HG03571 (cell line): ENCODE measurements around the gene ACACA.
A peak's percentile ranks its signal among the peaks of the same experiment; 100 is the strongest.
"Not testable (repeated sequence)": the region's sequence is repeated elsewhere in the genome, so short reads cannot be mapped to it uniquely, and the experiment has no call there.

Experiments
- ATAC-seq: cut with Tn5 transposase; IDR thresholded peaks from one replicate; pipeline ENCODE4 v1.9.1; 2021; ENCODE audit not compliant: unreplicated experiment

The ACACA gene

DNA sequence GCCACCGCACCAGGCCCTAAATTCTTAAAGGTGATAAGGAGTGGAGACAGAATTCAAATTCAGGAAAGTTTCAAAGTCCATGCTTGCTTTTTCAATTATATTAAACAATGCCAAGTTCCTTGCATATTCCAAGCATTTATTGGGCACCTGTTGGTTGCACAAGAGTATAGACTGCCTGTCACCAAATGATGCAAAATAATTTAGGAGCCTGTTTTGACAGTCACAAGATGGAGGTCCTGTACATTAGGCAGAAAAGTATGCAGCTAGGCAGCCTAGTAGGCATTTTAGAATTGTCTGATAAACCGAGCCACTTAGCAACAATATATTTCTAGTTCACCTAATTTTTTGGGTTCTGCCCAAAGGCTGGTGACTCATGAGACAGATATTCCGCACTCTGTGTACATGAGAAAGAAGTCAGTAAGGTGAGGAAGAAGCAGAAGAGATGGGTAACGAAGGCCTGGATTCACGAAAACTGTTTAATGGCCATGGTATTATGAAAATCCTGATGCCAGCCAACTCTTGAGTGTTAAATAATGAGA, 7.3 kb downstream of the ACACA start:
- ATAC-seq, result no peak

DNA sequence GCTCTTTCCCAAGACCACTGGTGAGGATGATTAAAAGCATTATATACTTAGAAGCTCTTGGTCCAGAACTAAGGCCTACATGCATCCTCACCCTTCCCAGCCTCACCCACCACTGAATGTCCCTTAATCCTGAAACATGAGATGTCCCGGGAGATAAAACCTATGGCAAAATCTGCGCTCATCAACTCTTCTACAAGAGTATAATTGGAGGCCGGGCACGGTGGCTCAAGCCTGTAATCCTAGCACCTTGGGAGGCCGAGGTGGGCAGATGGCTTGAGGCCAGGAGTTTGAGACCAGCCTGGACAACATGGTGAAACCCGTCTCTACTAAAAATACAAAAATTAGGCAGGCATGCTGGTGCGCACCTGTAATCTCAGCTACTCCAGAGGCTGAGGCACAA, 13.3 kb downstream of the ACACA start:
- ATAC-seq, result no peak

DNA sequence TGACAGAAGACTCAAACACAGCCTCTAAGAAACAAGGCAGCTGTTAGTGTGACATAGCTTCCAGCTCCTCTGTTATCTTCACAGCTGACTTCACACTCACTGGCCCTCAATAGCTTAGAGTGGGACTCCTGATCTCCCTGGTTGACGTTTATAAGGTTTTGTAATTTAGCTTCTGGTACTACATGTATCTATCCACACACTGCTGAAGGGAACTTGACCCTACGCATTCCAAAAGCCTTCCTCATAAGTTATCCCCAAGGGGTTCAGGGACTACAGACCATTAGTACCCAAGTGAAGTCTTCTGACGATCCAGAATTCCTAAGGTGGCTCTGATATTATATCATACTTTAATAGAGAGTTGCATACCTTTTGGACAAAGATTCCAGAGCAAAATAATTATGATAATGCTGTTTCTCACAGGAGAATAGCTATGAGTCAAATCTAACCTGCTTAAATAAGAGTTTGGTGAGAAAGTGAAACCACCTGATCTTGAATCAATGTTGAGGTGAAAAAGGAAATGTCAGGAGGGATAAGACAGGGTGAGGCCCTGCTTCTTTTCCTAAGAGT, 14.5 kb downstream of the ACACA start:
- no peak for ATAC-seq

DNA sequence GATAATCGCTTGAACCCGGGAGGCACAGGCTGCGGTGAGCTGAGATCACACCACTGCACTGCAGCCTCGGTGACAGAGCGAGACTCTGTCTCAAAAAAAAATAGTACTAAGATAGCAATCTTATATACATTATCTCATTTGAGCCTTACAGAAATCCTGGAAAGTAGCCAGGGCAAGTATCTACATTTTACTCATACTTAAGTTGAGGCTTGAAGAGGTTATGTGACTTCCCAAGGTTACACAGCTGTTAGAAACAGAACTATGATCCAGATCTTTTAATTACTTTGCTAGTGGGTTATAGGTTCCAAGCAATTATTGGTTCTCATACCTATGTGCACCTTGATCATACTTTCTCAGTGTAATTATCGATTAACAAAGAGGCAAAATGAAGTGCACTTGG, 15.5 kb downstream of the ACACA start:
- ATAC-seq, result no peak

DNA sequence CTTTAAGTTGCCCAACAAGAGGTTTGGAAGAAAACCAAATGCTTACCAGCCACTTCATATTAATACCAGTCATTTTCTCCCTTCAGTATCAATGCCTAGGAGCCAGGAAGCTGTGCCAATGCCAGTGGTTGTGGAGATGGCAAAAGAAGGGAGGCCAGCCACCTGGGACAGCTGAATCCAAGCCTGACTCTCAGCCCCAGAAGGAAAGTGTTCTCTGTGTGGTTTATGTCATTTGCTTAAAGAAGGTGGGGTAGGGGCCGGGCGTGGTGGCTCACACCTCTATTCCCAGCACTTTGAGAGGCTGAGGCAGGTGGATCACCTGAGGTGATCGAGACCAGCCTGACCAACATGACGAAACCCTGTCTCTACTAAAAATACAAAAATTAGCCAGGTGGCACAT, 17.5 kb downstream of the ACACA start:
- ATAC-seq, result no peak

DNA sequence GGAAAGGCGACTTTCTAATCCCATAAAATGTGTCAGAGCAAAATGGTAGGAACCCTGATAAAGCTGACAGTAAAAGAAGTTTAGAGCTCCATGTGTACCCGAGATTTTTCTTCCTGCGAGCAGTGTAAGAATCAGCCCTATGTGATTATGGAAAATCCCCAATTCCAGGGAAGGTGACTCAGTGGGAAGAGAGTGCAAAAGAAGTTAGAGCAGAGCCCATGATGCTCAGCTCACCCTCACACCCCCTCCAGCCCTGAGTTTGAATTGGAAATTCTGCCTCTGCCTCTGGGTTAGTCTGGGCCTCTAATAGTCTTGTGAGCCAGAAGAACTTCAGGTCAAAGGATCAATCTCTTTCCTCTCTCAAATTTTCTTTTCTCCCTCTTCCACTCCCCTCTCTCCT, 18.4 kb downstream of the ACACA start:
- ATAC-seq, result no peak

DNA sequence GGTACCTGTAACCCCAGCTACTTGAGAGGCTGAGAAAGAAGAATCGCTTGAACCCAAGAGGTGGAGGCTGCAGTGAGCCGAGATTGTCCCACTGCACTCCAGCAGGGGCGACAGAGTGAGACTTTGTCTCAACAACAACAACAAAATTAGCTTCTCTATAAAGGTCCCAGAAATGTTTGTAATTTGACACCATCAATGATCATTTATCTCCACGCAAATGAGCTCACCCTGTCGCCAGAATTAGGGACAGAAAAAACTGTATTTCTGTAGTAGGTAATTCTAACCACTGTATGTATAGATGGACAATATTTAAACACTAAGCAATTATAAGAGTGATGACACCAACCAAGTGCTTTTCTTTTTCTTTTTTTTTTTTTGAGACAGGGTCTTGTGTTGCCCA, 20.2 kb downstream of the ACACA start:
- no peak for ATAC-seq

DNA sequence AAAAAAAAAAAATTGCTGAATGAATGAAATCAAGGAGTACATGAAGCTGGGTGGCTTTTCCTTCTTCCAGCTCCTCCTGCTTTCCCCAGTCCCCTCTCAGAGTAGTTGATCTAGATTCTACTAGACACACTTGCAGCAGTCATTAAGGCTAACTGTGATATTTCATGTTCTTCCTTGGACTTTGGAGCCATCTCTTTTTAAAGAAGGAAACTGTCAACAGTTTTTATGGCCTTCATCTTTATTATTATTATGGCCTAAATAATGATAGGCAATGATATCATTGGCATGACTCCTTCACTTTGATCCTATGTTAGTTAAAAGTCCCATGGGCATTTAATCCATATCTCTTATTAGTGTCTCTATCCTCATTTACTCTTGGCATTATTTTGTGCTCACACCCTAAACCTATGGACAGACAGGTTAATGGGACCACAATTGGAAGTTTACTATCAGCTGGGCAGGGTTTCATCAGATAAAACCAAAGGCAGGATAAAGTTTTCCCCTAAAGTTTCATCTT, 21.1 kb downstream of the ACACA start:
- ATAC-seq, result no peak

DNA sequence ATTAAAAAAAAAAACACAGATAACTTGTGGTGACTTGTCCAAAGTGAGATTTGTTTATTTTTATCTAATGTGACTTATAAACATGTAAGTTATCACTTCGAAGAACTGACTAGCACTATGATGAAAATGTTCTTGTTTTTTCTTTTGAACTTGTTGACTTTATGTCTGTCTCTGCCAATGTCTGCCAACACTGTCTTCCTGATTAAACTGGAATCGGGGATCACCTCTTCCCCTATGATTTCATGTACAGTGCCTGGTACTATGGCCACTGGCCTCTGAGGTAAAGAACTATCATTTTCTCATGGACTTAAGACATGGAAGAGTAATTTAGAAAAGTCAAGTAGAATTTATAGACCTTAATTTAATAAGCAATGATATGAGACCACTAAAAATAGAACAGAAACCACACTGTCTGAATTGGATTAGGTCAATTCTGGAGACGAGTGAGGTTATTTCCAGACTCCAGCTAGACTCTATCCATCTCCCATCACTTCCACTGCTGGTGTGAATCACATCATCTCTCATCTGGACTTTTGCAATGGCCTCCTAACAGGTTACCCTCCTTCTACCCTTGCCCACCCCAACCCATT, 22.0 kb downstream of the ACACA start:
- no peak for ATAC-seq

DNA sequence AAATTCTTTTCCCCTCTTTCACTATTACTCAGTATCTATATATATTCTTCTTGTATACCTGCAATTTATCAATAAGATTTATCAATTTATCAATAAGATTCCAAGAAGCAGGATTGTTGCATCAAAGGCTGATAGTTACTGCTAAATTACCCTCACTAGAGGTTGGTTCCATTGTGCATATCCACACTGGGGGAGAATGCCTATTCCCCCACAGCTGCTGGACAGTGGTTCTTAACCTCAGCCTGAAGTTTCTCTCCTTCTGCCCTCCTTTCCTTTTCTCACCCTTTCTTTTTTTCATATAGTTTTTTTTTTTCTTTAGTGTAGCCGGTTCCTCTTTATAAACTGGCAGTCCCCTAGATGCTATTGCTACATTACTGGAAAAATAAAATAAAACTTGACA, 24.6 kb downstream of the ACACA start:
- no peak for ATAC-seq

DNA sequence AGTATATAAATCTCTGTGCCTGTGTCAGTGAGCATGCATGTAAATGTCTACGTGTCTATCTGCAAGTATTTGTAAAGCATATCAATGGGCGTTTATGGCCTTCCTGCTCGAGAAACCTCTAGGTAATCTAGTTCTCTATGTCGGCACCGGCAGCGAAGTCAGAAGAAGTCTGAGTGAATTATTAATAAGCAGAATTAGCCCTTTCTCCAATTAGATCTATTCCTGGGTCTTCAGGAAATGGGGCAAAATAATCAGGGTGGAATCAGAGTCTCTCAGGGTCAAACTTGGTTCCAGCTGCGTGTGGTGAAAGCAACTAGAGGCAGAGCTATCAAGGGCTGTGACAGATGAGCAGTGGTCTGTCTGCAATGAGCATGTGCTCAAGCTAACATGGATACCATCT, 30.9 kb downstream of the ACACA start, which contains the start of gene C17orf78:
Gene C17orf78 (plus strand): TSS at position 280 of the 400 bp plus-strand sequence. CDS start 108 bp downstream, at position 388.
- ATAC-seq, result no peak

DNA sequence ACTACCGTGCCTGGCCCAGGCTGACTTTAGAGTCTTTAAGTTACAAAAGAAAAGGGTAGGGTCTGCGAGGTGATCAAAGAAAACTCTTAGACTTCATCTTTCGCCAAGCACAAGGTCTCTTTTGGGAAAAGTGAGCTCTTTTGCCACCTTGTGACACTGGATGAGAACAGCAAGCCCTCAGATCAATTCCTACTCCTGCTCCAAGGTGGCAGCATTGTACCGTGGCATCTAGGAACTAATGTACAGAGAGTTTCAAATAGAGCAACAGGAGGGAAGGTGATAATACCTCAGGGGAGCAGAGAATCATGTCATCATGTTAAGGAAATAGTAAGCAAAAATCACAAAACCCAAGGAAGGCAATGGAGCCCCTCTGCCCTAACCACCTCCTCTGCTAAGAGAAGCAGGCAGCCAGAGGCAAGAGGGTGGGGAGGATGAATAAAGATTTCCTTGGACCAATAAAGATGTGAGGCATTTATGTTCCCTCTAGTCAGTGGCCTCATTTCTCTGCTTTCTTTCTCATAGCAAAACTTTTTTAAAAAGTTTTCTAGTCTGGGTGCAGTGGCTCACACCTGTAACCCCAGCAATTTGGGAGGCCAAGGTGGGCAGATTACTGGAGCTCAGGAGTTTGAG, 33.0 kb downstream of the ACACA start:
- no peak for ATAC-seq

DNA sequence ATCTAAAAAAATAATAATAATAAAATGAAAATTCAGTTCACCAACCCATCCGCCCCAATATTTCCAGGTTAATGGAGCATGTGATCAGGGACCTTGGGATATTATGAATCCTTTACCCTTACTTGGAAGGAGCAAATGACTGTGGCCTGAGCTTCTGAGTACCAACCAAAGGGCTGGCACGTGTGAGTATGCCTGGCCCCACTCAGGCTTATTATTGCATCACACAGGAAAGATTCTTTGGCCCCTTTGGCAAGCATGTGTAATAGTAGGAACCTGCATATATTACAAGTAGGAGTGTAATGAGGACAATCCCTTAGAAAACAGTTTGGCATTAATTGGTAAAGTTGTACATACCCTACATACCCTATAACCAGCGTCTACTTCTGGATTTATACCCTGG, 38.1 kb downstream of the ACACA start:
- no peak for ATAC-seq

DNA sequence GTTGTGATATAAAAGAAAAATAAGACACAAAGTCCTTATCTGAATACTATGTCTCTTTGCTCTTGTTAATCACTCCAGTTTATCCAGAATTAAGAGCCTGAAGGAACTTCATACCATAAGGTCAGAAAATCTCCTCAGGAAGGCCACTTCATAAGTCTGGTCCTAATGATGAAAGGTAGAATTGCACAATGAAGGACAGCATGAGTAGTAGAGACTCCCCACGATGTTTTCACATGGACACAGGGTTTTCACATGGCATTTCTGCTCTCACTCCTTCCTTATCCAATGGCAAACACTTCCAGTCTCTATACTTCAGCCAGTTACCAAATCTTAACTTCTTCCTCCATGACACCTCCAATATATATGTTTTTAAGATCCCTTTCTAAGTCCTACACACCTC, 41.0 kb downstream of the ACACA start:
- no peak for ATAC-seq

DNA sequence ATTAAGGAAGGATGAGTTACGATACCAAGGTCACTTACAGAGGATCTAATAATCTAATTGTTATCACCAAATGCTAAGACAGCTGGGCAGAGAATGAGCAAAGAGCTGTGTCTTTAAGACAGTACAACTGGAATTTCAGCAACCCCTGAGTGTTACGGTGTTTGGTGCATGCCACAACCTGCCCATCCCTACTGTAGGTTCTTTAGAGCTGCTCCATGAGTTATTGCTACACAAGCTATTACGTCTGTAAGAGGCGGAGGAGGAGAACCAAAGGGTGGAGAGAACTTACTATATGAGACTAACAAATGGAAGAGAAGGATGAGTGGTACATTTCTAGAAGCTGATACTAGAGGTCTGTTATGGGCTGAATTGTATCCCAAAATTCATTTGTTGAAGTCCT, 45.1 kb downstream of the ACACA start:
- ATAC-seq, result no peak

DNA sequence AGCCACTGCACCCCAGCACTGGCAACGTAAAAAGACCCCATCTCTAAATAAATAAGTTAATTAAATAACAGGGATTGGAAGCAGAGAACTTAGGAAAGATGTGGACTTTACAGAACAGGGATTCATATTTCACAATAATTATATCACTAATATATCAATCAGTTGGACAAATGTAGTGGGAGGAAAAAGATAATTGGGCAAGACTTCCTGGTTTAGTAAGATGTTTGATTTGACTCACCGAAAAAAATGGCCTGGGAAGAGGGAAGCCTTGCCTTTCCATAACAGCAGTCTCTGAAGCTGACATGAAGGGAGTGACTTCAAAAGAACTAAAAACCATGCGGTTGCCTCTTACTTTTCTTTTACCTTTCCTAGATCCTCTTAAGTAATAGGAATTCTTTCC, 46.0 kb downstream of the ACACA start:
- no peak for ATAC-seq

DNA sequence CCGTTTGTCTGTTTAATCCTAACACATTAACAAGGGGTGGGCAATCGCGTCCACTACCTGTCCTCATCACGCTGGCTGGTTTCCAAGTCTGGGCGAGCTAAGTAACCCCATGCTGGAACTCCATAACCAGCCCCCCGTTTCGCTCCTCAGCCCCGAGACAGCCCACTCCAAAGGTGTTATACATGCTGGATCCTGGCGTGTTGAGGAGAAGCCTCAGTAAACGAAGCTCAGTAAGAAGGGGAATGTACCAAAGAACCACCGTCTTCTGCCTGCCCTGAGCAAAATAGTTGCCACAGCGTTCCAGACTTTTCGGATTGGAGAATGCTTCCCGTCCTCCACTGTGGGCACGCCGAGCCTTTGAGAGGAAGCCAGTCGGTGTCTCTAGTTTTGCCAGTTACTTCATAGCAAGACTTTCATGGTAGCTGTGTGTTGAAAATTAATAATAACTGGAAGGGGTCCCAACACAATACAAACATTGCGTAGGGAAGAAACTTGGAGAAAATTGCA, 46.9 kb downstream of the ACACA start:
- no peak for ATAC-seq

DNA sequence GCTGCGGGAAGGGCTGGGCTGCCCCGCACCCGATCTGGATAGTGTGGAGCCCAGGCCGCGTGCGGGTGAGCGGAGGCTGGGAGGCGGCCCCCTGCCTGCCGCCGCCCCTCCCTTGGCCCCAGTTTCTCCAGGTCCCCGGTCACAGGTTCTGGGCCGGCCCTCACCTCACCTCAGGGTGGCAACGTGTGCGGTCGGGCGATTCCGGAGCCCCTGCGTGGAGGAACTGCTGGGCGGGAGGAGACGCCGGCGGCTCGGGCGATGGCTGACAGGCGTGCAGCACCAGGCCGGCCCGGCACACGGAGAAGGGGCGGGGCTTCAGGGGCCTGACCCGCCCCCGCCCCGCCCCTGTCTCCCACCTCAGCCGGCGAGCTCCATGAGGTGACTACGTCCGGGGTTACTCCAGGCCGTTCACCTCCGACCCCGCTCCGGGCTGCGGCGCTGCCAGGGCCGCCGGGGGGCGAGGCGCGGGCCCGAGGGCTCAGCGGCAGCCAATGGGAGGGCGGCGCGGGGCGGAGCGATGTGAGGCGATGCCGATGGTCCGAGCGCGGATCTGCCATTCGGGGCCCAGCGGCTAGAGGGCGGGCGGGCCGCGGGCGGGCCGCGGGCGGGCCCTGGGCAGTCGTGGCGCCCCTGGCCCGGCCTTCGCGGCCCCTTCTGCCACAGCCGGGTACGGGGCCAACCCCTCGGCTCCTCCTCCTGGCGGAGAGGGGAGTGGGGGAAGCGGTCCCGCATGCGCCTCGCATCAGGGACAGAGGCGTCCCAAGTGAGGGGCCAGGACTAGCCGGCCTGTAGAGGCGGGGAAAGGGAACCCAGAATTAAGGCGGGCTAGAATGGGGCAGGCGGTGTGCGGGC, 47.6 kb downstream of the ACACA start:
- peak; percentile 91 for ATAC-seq

DNA sequence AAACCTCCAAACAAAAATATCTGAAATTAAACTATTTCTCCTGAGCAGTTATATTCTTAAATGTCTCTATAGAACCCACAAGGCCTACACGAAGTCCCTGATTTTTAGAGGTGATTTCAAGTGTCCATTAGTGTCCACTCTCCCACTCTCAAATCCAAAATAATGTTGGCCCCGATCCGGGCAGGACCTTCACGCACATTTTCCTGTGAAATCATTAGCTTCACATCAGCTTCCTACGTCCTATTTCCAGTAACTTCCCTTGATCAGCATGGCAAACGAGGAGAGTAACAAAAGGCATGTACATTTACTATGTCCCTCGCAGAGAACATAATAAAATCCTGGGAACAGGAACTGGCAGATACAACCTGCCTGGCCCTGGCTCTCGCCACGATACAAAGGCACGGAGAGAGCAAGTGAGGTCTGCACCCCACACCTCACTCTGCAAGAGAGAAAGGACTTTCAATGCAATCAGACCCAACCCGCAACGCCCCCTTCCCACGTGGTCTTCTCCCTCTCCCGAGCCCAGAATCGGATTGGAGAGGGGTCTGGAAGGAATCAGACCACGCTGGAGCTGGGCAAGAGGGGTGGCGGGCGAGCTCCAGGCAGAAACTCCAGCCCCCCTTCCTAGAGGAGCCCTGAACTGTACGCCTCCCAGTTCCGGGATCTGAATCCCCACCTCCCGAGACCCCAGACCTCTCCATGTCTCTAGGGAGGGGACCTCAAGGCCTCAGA, 48.4 kb downstream of the ACACA start:
- peak; percentile 14 for ATAC-seq

DNA sequence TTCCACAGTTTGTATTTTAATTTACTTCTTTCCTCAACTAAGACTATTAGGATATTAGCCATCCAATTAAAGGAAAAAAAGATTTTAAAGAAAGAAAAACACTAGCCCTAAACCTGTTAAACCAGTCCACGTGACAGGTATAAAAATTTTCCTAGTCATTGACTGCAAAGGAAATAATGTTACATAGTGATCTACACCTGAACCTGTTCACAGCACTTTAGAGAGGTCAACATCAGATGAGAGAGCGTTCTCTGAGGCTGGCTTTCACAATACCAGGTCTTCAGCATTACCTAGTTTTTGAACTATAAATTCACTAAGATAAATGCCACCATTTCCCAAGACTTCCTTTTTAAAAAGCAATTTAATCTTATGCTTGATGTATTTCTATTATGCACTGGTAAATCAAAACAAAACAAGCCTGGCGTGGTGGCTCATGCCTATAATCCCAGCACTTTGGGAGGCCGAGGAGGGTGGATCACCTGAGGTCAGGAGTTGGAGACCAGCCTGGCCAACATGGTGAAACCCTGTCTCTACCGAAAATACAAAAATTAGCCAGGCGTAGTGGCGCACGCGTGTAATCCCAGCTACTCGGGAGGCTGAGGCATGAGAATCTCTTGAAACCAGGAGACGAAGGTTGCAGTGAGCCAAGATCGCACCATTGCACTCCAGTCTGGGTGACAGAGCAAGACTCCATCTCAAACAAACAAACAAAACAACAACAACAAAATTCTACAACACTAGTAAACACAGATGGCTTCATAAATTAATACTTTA, 49.7 kb downstream of the ACACA start:
- ATAC-seq, result not testable (repeated sequence)
